Loucy (cell line): ENCODE measurements around the gene HERC2.

ENCODE experiments used
- CTCF ChIP-seq: fragments of 200-600 bp; sonication (generic); conservative IDR thresholded peaks from 2 replicates; pipeline ENCODE4 v1.5.1; 2014; ENCODE audit warnings: mild to moderate bottlenecking, antibody characterized with exemption, low read length
- EZH2phosphoT487 ChIP-seq: fragments of 200-600 bp; IDR thresholded peaks from 2 replicates; pipeline ENCODE4 v1.6.1; 2018; ENCODE audit warnings: antibody characterized with exemption, mild to moderate bottlenecking, moderate library complexity, borderline replicate concordance

GRCh38 chr15:28289694-28290463 is 32.1 kb downstream of the HERC2 start:
- no peak for TF ChIP-seq CTCF
- no peak for TF ChIP-seq EZH2phosphoT487
